Hepatocyte (in vitro differentiated cells): ENCODE results near the gene RIC8B.

Source experiments
- CTCF ChIP-seq: fragments of 200-600 bp; sonication (generic); IDR thresholded peaks from 2 replicates; pipeline ENCODE4 v1.5.1; 2016; ENCODE audit warnings: antibody characterized with exemption, mild to moderate bottlenecking; ENCODE audit not compliant: poor library complexity
- EZH2 ChIP-seq: fragments of 200-600 bp; sonication (generic); IDR thresholded peaks from 2 replicates; pipeline ENCODE4 v1.6.1; 2016; ENCODE audit warnings: antibody characterized with exemption, mild to moderate bottlenecking, borderline replicate concordance
- EZH2phosphoT487 ChIP-seq: fragments of 200-600 bp; sonication (generic); IDR thresholded peaks from one replicate; pipeline ENCODE4 v1.6.1; 2018; ENCODE audit warnings: antibody characterized with exemption, mild to moderate bottlenecking, low read depth, moderate library complexity; ENCODE audit not compliant: unreplicated experiment, severe bottlenecking

GRCh38 chr12:106900554-106900953 is 126.1 kb downstream of the RIC8B start:
- TF ChIP-seq CTCF (no peak), EZH2 (no peak), EZH2phosphoT487 (no peak)
